Neural cell (in vitro differentiated cells): ENCODE measurements around the gene CLEC5A.
"Not testable (repeated sequence)": the region's sequence is repeated elsewhere in the genome, so short reads cannot be mapped to it uniquely, and the experiment has no call there.

Experiments
- CTCF ChIP-seq: fragments of 450-650 bp; IDR thresholded peaks from 2 replicates; pipeline ENCODE4 v1.5.1; 2014; ENCODE audit warnings: antibody characterized with exemption, mild to moderate bottlenecking, moderate library complexity; ENCODE audit not compliant: poor library complexity, severe bottlenecking
- EP300 ChIP-seq: fragments of 450-650 bp; conservative IDR thresholded peaks from 2 replicates; pipeline ENCODE4 v1.6.1; 2014; ENCODE audit warnings: antibody characterized with exemption, mild to moderate bottlenecking, moderate library complexity; ENCODE audit not compliant: poor library complexity, severe bottlenecking
- EZH2 ChIP-seq: fragments of 200-600, 300-800 bp; shearing (Covaris generic), sonication (generic); IDR thresholded peaks from 2 replicates; pipeline ENCODE4 v1.6.1; 2014; ENCODE audit warnings: antibody characterized with exemption, low read length, borderline replicate concordance, mild to moderate bottlenecking; ENCODE audit not compliant: insufficient read depth, poor library complexity, severe bottlenecking
- MXI1 ChIP-seq: fragments of 450-650 bp; conservative IDR thresholded peaks from 2 replicates; pipeline ENCODE4 v1.6.1; 2014; ENCODE audit warnings: antibody characterized with exemption, mild to moderate bottlenecking; ENCODE audit not compliant: poor library complexity, severe bottlenecking
- POLR2AphosphoS5 ChIP-seq: IDR thresholded peaks from 2 replicates; pipeline ENCODE4 v1.6.1; 2012
- RAD21 ChIP-seq: fragments of 450-650 bp; conservative IDR thresholded peaks from 2 replicates; pipeline ENCODE4 v1.6.1; 2014; ENCODE audit warnings: antibody characterized with exemption, mild to moderate bottlenecking, moderate library complexity
- REST ChIP-seq: IDR thresholded peaks from 2 replicates; pipeline ENCODE4 v1.6.1; 2012; ENCODE audit warnings: borderline replicate concordance
- SMC3 ChIP-seq: fragments of 450-650 bp; conservative IDR thresholded peaks from 2 replicates; pipeline ENCODE4 v1.6.1; 2014; ENCODE audit warnings: antibody characterized with exemption, mild to moderate bottlenecking, moderate library complexity; ENCODE audit not compliant: poor library complexity
- TAF1 ChIP-seq: IDR thresholded peaks from 2 replicates; pipeline ENCODE4 v1.6.1; 2012; ENCODE audit warnings: low read depth

DNA sequence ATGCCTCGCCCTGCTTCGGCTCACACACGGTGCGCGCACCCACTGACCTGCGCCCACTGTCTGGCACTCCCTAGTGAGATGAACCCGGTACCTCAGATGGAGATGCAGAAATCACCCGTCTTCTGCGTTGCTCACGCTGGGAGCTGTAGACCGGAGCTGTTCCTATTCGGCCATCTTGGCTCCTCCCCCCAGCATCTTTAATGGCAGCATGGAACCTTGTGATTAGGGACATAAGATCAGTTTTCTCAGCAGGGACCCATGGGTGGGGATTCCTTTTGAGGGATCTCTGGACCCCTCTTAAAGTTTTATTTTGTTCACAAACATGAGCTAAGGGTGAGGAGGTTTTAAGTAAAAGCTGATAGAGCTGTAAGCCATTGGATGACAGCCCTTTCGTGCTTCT is 39.2 kb upstream of the CLEC5A start:
- not testable (repeated sequence) for TF ChIP-seq POLR2AphosphoS5, CTCF, EZH2, EP300, REST, RAD21, SMC3, TAF1, MXI1
